Globus pallidus (tissue), 1 donor: ENCODE data around the gene HIP1.
"Not testable (repeated sequence)": the region's sequence is repeated elsewhere in the genome, so short reads cannot be mapped to it uniquely, and the experiment has no call there.

ENCODE experiments used
- DNase-seq: peaks from one replicate; pipeline ENCODE4 v3.0.0-alpha.2; 2015; ENCODE audit warnings: low spot score

The HIP1 gene

DNA sequence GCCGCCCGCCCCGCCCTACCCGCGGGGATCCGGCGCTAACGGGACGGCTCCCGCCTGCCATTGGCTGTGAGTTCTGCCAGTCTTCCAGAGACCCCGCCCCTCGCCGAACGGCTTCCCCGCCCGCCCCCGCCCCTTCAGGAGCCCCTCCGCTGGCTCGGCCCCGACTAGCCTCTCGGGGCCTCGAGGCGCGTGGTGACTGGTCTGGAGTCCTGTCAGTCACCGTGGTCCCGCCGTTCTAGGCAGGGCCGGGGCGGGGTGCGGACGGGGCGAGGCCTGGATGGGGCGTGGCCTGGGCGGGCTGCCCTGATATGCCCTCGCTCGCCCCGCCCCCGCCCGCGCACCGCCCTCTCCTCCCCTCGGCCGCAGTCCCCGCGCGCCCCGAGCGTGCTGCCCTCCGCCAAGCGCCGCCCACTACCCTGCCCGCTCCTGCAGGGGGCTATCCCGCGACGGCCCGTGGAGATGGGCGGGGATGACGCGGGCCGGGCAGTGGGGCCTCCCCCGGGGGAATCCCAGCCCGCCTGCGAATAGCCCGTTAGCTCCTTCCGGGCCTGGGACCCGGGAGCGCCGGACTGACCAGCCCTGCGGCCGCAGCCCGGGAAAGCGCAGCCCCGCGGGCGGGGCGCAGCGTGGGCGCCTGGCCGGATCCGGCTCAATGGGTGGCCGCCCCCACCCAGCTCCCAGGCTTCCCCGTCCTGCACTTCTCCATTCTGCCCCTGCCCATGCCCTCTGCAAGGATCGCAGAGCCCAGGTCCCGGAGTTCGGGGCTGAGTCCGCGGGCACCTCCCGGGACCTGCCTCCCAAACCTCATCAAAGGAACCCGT, 444 bp upstream of the HIP1 start:
- peak; percentile 100 for DNase-seq

DNA sequence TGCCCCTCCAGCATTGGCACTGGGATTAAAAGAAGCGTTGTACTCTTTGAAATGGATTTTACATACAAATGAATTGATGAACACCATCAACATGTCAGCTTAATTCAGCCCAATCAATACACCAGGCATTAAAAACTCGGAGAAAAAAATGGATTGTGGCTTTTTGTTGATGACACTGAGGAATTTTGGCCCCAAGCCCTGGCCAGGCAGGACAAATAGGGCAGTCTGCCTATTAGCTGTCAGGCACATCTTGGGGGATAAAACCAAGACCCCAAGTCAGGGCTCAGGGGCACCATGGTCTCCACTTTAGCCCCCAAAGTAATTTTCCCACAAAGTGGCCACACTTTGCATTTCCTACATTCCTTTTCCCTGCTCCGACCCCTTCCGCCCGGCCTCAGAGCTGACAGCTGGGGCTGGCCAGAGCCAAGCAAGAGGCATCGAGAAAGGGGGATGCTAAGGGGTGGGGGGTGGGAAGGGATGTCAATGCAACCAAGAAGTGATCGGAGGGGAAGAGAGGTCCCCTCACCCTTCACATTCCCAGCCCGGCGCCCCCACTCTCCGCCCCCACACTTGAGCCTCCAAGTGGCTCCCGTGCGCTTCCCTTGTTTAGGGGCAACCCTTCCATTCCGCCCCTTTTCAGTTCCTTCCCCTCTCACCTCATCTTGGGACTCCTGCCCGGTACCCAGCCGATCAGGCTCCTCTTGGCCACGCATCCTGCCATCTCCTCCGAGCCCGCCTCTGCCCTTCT, 711 bp downstream of the HIP1 start:
- peak; percentile 60 for DNase-seq

DNA sequence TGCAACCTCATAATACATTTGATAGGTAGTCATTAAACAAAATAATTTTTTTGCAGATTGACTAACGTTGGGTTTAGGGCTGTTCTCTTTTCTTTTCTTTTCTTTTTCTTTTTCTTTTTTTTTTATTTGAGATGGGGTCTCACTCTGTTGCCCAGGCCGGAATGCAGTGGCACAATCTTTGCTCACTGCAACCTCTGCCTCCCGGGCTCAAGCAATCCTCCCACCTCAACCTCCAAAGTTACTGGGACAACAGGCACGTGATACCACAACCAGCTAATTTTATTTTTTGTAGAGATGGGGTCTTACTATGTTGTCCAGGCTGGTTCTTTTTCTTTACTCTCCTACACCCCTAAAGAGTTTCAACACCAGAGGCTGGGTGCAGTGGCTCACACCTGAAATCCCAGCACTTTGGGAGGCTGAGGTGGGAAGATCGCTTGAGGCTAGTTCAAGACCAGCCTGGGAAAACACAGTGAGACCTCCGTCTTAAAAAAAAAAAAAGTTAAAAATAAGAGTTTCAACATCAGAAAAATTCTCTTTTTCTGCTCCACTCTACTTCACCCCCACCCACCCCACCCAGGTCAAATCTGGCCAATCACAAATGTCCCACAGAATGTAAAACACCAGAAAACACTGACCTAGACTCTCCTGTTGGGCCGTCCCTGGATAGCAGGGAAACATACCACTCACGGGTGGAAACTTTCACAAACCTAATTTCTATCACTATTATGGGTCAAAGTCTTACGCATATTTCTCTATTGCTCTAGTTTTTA, 3.0 kb downstream of the HIP1 start:
- no peak for DNase-seq

DNA sequence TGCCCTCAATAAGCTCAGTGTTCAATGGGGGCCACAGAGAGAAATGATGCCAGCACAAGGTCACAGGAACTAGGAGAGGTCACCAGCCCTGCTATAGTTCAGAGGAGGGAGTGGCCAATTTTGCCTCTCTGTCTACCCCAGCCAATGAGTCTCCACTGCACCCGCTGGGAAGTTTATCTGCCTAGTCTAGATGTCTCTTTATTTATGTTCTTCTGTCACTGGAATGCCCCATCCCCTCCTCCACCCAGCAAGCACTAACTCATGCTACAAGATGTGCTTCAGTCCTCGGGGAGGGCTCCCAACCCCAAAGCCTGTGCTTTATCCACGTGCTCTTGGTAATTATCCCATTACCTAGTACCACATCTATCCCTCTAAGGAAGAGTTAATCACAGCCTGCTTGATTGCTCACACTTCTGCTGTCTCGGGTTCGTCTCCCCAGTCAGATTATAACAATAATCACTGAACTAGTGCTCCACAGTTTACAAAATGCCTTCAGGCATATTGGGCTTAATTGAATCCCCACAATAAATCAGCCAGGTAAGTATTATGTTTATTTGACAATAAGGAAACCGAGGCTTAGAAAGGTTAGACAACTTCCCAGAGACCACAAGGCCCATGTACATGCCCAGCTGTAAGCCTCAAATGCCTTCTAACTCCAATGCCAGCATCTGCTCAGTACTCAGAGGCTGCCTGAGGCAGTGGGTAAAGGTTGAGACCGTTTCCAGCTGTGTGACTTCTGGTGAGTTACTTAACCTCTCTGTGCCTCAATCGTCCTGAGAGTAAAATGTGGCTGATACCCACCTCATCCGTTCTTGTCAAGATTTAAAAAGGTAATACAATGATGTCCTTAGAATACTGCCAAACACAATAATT, 3.9 kb downstream of the HIP1 start:
- DNase-seq, result no peak

DNA sequence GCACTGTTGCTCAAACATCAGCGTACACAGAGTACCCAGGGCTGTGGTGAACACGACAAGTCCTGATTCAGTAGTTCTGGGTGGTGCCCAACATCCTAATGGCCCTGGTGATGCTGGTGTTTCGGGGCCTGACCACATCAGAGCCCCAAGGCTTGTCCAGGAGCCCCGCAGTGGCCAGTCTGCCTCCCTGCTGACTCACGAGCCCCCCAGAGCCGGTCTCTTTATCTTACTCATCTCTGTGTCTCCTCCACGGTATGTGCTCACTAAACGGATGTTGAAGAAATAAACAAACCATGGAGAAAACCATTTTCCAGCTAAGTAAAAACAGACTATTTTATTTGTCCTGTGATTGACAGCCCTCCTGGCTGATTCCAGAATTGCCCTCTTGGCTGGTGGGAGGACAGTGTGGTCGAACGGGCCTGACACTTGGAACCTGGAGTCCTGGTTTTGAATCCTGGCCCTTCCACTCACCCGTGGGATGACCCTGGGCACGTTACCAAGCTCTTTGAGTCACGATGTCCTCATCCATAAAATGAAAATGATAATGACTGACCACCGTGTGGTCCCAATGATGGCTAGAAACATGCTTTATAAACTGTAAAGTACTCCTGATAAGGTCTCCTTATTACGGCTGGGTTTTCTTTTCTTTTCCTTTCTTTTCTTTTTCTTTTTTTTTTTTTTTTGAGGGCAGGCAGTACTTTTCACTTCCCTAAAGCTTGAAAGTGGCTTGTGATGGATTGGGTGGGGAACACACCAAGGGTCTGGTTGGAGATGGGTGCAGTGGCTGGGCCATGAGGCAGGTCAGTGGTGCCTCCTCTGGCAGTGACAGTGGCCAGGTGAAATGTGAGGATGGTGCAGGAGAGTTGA, 5.7 kb downstream of the HIP1 start:
- DNase-seq, result no peak

DNA sequence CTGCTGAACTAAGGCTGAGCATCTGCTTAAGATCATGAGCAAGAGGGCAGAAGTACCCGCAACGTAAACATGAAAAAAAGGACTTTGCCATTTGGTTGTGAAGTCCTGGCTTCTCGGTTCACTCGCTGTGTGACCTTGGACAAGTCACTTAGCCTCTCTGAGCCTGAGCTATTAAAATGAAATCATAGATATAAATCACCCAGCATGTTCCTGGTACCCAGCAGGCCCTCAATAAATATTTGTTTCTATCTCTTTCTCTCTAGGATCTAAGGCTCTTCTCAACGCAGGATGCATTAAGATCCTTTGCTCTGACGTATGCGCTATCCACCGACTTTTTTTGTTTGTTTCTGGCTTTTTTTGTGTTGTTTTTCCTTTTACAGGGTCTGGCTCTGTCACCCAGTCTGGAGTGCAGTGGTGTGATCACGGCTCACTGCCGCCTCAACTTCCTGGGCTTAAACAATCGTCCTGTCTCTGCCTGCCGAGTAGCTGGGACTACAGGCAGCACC, 6.7 kb downstream of the HIP1 start:
- DNase-seq, result no peak

DNA sequence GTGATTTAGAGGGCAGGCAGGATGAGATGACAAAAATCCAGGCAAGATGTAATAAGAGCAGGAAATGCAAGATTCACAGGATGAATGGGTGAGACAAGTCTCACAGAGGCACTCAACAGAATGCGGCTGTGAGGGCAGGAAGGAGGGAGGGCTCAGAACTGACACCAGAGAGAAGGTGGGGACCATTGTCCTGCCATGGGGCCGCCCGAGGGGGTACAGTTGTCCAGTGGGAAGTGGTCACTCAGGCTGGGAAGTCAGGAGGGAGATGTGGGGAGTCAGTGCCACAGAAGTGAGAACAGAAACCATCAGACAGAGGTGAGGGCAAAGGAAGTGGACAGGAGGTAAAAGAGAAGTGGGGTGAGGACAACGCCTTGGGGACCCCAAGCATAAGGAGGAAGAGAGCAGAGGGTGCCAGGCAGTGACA, 8.9 kb downstream of the HIP1 start:
- no peak for DNase-seq

DNA sequence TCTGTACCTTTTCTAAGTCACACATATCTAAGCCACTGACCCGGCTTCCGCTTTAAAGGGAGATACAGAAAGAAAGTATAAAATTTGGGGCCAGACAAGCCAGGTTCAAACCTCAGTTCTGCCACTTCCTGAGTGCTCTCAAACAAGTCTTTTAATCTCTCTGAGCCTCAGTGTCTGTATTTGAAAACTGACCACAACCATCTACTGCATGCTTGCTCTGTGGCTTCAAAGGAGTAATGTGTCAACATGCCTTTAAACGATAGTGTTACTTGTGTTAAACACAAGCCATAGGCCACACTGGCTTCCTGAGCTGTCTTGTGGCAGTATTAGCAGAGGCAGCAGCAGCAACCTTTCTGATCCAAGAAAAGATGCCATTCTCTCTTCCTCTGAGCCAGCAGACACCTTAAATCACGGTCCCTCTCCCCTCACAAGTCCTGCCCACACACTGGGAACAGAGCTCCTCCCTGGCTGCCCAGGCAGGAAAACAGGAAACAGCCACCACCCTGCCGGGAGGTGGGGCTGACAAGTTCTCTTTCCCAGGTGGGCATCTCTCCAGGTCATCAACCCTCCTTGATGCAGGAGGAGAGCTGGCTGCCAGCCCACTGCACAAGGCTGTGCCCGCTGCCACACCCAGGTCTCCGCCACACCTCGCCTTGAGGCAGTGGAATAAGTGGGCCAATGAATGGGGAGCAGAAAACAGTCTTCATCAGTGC, 10.7 kb downstream of the HIP1 start:
- DNase-seq, result no peak

DNA sequence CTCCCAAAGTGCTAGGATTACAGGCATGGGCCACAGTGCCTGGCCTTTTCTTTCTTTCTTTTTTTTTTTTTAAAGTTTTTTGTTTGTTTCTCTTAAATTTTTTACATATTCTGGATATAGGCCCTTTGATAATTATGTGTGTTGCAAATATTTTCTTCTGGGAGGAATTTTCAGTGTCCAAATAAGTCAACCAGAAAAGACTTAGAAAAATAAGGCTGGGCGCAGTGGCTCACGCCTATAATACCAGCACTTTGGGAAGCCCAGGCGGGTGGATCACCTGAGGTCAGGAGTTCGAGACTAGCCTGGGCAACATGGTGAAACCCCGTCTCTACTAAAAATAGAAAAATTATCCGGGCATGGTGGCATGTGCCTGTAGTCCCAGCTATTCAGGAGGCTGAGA, 11.4 kb downstream of the HIP1 start:
- DNase-seq, result not testable (repeated sequence)

DNA sequence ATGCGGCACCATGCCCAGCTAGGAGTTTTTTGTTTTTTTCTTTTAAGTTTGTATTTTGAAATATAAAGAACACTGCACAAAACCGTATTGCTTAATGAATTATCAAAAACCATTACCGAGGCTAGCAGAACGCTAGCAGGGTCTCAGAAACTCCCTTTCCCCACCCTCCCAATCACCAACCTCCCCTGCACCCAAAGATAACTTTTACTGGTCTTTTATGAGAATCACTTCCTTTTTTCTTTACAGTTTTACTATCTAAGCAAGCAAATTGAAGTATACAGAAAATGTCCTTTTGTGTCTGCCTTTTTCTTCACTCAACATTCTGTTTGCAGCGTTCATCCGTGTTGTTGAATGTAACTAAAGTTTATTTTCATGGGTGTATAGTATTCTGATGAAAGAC, 13.4 kb downstream of the HIP1 start:
- no peak for DNase-seq

DNA sequence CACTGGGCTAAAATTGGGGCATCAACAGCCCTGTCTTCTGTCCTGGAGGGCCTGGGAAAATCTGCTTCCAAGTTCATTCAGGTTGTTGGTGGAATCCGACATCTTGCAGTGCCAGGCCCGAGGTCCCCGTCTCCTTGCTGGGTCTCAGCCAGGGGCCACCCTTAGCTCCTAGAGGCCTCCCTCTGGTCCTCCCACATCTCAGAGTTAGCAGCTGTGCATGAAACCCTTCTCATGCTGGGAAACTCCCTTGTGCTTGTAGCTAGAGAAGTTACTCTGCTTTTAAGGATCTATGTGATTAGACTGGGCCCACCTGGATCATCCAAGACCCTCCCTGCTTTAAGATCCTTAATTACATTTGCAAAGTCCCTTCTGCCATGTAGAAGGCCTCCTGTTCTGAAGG, 15.3 kb downstream of the HIP1 start:
- DNase-seq, result no peak

DNA sequence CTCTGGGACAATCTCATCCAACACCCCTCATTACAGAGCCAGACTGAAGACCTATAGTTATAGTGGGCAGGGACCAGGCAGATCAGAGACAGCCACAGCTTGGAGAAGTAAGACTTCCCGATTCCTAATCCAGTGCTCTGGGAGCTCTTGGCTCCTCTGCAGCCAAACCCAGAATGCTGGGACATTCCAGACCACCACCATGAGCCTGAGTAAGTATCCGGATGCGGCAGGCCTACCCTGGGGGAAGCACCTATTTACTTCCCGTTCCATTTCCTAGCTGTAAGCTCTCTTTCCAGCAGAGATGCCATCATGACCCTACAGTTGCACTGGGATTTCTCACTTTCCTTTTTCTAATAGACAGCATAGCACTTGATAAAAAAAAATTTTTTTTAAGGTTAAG, 16.4 kb downstream of the HIP1 start:
- DNase-seq, result no peak

DNA sequence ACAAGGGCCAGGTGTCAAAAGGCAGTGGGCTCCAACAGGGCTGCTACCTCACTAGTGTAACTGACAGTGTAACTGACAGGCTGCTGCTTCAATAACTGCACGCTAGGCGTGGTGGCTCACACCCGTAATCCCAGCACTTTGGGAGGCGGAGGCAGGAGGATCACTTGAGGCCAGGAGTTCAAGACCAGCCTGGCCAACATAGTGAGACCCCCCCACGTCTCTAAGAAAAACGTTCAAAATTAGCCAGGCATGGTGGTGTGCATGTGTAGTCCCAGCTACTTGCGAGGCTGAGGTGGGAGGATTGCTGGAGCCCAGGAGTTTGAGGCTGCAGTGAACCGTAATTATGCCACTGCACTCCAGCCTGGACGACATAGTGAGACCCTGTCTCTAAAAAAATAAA, 16.8 kb downstream of the HIP1 start:
- DNase-seq, result not testable (repeated sequence)

DNA sequence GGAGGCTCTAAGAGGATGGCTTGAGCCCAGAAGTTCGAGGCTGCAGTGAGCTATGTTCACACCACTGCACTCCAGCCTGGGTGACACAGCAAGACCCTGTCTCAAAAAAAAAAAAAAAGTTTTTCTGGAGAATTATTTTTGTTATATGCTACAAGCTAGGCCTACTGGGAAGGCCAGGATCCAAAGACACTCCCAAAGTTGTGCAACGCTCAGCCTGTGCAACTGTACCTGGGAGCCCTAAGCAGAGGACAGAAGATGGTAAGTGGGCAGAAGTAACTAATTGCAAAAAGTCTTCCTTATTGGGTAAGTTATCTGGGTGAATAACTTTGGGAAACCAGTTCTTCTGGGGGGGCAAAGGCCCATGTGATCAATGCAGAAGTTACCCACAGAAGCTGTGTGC, 17.3 kb downstream of the HIP1 start:
- DNase-seq, result no peak

DNA sequence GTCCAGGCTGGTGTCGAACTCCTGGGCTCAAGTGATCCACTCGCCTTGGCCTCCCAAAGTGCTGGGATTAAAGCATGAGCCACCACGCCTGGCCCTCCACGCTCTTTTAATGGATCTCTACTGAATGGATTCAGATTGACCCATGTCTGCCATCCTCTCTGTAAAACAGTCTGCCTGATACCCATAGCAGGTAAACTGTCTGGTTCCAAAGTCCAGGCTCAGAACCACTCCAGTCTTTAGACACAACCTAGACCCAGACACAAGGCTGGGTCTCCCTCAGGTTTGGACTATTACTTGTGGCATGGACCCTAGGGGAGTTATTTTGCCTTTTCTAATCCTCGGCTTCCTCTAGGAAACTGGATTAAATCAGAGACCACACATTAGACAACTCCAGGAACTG, 19.1 kb downstream of the HIP1 start:
- DNase-seq, result no peak

DNA sequence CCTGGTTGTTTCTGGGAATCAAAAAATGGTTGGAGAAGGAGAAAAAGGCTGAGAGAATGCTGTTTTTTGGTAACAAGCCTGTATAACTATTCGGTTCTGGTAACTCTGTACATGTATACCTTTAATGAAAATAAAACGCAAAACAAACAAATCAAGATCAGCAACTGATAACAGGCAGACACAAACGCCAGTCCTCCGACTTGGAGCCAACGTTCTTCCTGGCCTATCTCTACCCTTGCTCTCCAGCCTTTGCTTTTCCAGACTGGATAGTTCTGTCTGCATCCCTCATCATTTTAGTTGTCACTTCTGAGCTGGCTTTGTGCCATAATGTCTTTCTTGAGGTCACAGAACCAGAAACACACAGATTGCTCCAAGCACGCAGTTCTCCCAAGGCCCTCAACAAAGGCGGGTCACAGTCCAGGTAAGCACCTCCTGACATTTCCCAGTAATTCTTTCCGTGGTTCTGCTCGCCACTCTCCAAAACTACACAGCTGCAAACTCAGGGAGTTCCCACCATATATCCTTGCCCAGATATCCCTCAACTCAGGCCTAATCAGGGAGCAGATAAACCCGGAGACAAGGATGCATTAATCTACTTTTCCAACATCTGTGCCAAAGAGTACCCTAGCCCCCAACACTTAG, 20.2 kb downstream of the HIP1 start:
- DNase-seq, result no peak

DNA sequence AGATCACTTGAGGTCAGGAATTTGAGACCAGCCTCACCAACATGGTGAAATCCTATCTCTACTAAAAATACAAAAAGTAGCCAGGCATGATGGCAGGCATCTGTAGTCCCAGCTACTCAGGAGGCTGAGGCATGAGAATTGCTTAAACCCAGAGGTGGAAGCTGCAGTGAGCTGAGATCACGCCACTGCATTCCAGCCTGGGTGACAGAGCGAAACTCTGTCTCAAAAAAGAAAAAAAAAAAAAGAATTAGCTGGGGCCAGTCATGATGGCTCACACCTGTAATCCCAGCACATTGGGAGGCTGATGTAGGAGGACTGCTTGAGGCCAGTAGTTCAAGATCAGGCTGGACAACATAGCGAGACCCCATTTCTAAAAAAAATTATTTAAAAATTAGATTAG, 21.0 kb downstream of the HIP1 start:
- DNase-seq, result not testable (repeated sequence)

DNA sequence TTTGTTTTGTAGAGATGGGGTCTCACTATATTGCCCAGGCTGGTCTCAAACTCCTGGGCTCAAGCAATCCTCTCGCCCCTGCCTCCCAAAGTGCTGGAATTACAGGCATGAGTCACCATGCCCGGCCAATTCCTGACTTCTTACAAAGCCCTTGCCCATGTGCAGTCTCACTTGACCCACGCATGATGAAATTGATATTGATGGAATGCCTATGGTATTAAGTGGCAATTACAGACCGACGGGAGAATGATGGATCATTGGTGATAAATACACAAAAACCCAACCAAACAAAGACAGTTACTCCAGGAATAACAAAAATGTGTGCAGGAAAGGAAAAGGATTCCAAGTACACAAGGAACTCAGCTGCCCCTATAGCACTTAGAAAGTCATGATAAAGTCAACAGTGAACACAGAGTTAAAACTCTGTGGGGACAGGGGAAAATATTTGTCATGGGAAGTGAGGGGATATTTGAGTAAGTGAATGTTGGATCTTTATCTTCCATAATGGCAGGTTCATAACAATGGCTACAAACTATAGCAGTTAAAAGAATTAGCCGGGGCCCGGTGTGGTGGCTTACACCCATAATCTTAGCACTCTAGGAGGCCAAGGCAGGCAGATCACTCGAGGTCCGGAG, 21.6 kb downstream of the HIP1 start:
- DNase-seq, result no peak

DNA sequence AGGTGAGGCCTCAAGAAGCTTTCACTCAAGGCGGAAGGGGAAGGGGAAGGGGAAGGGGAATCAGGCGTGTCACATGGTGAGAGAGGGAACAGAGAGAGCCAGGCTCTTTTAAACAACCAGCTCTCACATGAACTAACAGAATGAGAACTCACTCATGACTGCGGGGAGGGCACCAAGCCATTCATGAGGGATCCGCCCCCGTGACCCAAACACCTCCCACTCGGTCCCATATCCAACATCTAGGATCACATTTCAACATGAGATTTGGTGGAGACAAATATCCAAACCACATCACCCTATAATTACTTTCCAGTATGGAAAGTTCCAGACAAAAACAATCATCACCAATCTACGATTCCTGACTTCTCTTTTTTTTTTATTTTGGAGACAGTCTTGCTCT, 22.9 kb downstream of the HIP1 start:
- DNase-seq, result no peak
